Astrocyte (in vitro differentiated cells and primary cell): ENCODE data around the gene SRPK1. TPM values are rescaled to one million over a fixed set of nuclear protein-coding genes. Genes with fewer than 3 reads are reported as not detected.
A peak's percentile ranks its signal among the peaks of the same experiment; 100 is the strongest.

ENCODE experiments used
- DNase-seq: peaks from one replicate; pipeline ENCODE4 v3.0.0-alpha.2; 2010; ENCODE audit warnings: low read depth
- FAIRE-seq: peaks from 2 replicates; lab custom pipeline; 2011; peaks lifted over from hg19 to GRCh38; lab: Jason Lieb, UNC
- H2AFZ ChIP-seq: 2 replicates; pipeline ENCODE4 v1.6.0; 2012; ENCODE audit warnings: low read depth, low read length, inconsistent platforms
- H3K27ac ChIP-seq: 2 replicates; pipeline ENCODE4 v1.5.1; 2011; ENCODE audit warnings: low read depth, low read length, inconsistent platforms
- H3K27me3 ChIP-seq: 2 replicates; pipeline ENCODE4 v1.6.0; 2011; ENCODE audit warnings: low read length, inconsistent platforms; ENCODE audit not compliant: insufficient read depth
- H3K36me3 ChIP-seq: 2 replicates; pipeline ENCODE4 v1.5.1; 2011; ENCODE audit warnings: low read length, inconsistent platforms; ENCODE audit not compliant: insufficient read depth
- H3K4me1 ChIP-seq: 2 replicates; pipeline ENCODE4 v1.5.1; 2011; ENCODE audit warnings: low read length, inconsistent platforms; ENCODE audit not compliant: insufficient read depth
- H3K4me2 ChIP-seq: 2 replicates; pipeline ENCODE4 v1.6.0; 2012; ENCODE audit warnings: low read length, inconsistent platforms
- H3K4me3 ChIP-seq: 2 replicates; pipeline ENCODE4 v1.5.1; 2011; ENCODE audit warnings: low read depth, mild to moderate bottlenecking, low read length, inconsistent platforms; ENCODE audit not compliant: insufficient read depth
- H3K79me2 ChIP-seq: 2 replicates; pipeline ENCODE4 v1.6.0; 2012; ENCODE audit warnings: mild to moderate bottlenecking, low read length, inconsistent platforms; ENCODE audit not compliant: insufficient read depth
- H3K9ac ChIP-seq: 2 replicates; pipeline ENCODE4 v1.6.0; 2012; ENCODE audit warnings: mild to moderate bottlenecking, low read length, inconsistent platforms
- H3K9me3 ChIP-seq: 2 replicates; pipeline ENCODE4 v1.5.1; 2012; ENCODE audit warnings: low read depth, mild to moderate bottlenecking, low read length, inconsistent platforms; ENCODE audit not compliant: insufficient read depth
- H4K20me1 ChIP-seq: 2 replicates; pipeline ENCODE4 v1.6.0; 2012; ENCODE audit warnings: low read length, inconsistent platforms; ENCODE audit not compliant: insufficient read depth
- H3K27ac Mint-ChIP-seq: one replicate; pipeline ENCODE4 v1.8.0; 2021; ENCODE audit warnings: mild to moderate bottlenecking, mixed read lengths; ENCODE audit not compliant: unreplicated experiment
- H3K27me3 Mint-ChIP-seq: one replicate; pipeline ENCODE4 v1.8.0; 2021; ENCODE audit warnings: low read depth, mixed read lengths; ENCODE audit not compliant: unreplicated experiment
- H3K36me3 Mint-ChIP-seq: one replicate; pipeline ENCODE4 v1.8.0; 2021; ENCODE audit warnings: low read depth, mixed read lengths; ENCODE audit not compliant: unreplicated experiment
- H3K4me1 Mint-ChIP-seq: one replicate; pipeline ENCODE4 v1.8.0; 2021; ENCODE audit warnings: low read depth, mixed read lengths; ENCODE audit not compliant: unreplicated experiment
- H3K4me3 Mint-ChIP-seq: one replicate; pipeline ENCODE4 v1.8.0; 2021; ENCODE audit warnings: mild to moderate bottlenecking, moderate library complexity, mixed read lengths; ENCODE audit not compliant: unreplicated experiment
- H3K9me3 Mint-ChIP-seq: one replicate; pipeline ENCODE4 v1.8.0; 2021; ENCODE audit warnings: mild to moderate bottlenecking, mixed read lengths; ENCODE audit not compliant: unreplicated experiment
- EZH2 ChIP-seq: IDR thresholded peaks from 2 replicates; pipeline ENCODE4 v1.6.1; 2012; ENCODE audit warnings: mild to moderate bottlenecking, low read length, inconsistent platforms; ENCODE audit not compliant: insufficient read depth
- total RNA-seq: library from RNA; stranded (reverse); gene quantifications from 2 replicates; pipeline ENCODE4 v1.2.1, GENCODE V29; 2021
- TF ChIP-seq, protein P1 (sequence below): IDR thresholded peaks from 2 replicates; pipeline ENCODE4 v1.5.1; 2011; ENCODE audit warnings: low read depth, mild to moderate bottlenecking, inconsistent platforms, low read length, moderate library complexity; ENCODE audit not compliant: insufficient read depth

SRPK1 gene
- total RNA-seq, 1 donor from 2014 or later = 58.6 TPM

DNA sequence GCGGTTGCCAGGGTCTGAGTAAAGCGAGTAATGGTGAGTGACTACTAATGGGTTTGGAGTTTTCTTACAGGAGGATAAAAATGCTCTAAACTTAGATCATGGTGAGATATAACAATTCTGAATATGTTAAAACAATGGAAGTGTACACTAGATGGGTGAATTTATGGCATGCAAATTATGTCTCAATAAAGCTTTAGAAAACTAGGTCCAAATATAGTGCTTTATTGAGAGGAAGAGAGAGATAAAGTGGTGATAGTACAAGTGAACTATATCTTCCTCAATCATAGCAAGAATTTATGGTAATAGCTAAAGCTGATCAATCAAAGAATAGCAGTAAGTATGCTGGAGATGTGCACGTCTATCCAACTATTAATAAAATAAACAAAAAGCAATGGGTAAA is 23.9 kb downstream of the SRPK1 start:
- Histone ChIP-seq H3K27me3 (no peaks in the 10 kb centered on the region), H4K20me1 (peaks cover 70% of the 10 kb centered on the region), H3K36me3 (no peaks in the 10 kb centered on the region), H3K79me2 (peaks cover 98% of the 10 kb centered on the region), H2AFZ (no peak overlapping the region), H3K4me1 (no peaks in the 10 kb centered on the region), H3K4me3 (no peak overlapping the region), H3K9ac (no peak overlapping the region), H3K27ac (no peak overlapping the region), H3K4me2 (no peak overlapping the region), H3K9me3 (no peaks in the 10 kb centered on the region)
- no peak for FAIRE-seq
- DNase-seq = no peak
- Mint-ChIP-seq H3K27ac (no peak overlapping the region), H3K4me3 (no peak overlapping the region), H3K36me3 (peaks cover 17% of the 10 kb centered on the region), H3K27me3 (no peaks in the 10 kb centered on the region), H3K9me3 (no peaks in the 10 kb centered on the region), H3K4me1 (peaks cover 30% of the 10 kb centered on the region)
- TF ChIP-seq, protein P1, sequence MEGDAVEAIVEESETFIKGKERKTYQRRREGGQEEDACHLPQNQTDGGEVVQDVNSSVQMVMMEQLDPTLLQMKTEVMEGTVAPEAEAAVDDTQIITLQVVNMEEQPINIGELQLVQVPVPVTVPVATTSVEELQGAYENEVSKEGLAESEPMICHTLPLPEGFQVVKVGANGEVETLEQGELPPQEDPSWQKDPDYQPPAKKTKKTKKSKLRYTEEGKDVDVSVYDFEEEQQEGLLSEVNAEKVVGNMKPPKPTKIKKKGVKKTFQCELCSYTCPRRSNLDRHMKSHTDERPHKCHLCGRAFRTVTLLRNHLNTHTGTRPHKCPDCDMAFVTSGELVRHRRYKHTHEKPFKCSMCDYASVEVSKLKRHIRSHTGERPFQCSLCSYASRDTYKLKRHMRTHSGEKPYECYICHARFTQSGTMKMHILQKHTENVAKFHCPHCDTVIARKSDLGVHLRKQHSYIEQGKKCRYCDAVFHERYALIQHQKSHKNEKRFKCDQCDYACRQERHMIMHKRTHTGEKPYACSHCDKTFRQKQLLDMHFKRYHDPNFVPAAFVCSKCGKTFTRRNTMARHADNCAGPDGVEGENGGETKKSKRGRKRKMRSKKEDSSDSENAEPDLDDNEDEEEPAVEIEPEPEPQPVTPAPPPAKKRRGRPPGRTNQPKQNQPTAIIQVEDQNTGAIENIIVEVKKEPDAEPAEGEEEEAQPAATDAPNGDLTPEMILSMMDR = no peak

DNA sequence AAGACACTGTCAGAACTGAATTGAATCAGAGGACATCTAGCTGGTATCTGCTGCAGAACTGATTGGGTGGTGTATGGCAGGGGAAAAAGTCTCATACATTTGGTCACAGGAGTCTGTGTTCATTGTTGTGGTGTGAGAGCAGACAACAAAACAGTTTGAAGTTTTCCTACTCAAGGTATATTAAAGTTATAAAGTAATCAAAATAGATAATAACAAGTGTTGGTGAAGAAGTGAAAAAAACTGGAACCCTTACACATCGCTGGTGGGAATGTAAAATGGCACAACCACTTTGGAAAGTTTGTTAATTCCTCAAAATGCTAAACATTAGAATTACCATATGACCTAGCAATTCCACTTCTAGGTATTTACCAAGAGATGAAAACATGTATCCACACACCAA is 24.7 kb downstream of the SRPK1 start:
- no peak overlapping the region for H2AFZ ChIP-seq
- no peak overlapping the region for H3K9ac ChIP-seq
- no peaks in the 10 kb centered on the region for H3K27me3 ChIP-seq
- H3K9me3 ChIP-seq = no peaks in the 10 kb centered on the region
- no peaks in the 10 kb centered on the region for H3K4me1 ChIP-seq
- no peak for FAIRE-seq
- DNase-seq = no peak
- H3K4me3 ChIP-seq = no peak overlapping the region
- H3K27me3 Mint-ChIP-seq = no peaks in the 10 kb centered on the region
- peaks cover 30% of the 10 kb centered on the region for H3K4me1 Mint-ChIP-seq
- H4K20me1 ChIP-seq = peaks cover 64% of the 10 kb centered on the region
- H3K27ac ChIP-seq = peak overlapping the region; percentile 1
- peaks cover 98% of the 10 kb centered on the region for H3K79me2 ChIP-seq
- peaks cover 17% of the 10 kb centered on the region for H3K36me3 Mint-ChIP-seq
- H3K4me2 ChIP-seq = no peak overlapping the region
- no peaks in the 10 kb centered on the region for H3K9me3 Mint-ChIP-seq
- H3K4me3 Mint-ChIP-seq = no peak overlapping the region
- TF ChIP-seq, protein P1 = no peak
- no peak for TF ChIP-seq EZH2
- H3K27ac Mint-ChIP-seq = peak overlapping the region; percentile 56
- no peaks in the 10 kb centered on the region for H3K36me3 ChIP-seq

DNA sequence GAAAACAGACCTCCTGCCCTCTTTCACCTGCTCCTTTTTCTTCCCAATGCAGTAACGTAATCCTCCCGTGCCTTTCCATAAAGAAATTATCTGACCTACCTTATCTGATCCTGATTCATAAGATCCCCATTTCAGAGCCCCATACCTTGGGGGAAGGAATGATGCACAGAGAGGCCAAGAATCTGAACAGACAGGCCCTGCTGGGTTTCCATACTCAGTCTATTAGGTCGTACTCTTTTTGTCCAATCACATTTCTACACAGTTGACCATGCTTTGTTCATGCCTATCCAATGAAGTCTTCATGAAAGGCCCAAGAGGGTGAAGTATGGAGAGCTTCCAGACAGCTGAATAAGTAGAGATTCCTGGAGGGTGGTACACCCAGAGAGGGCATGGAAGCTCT is 25.3 kb downstream of the SRPK1 start:
- no peaks in the 10 kb centered on the region for H3K27me3 Mint-ChIP-seq
- Histone ChIP-seq H3K79me2 (peaks cover 98% of the 10 kb centered on the region), H3K4me3 (no peak overlapping the region), H4K20me1 (peaks cover 60% of the 10 kb centered on the region), H3K4me1 (no peaks in the 10 kb centered on the region), H3K36me3 (no peaks in the 10 kb centered on the region), H3K9ac (no peak overlapping the region), H3K9me3 (no peaks in the 10 kb centered on the region), H3K27ac (peak overlapping the region; percentile 1), H3K4me2 (no peak overlapping the region), H3K27me3 (no peaks in the 10 kb centered on the region), H2AFZ (no peak overlapping the region)
- H3K9me3 Mint-ChIP-seq = no peaks in the 10 kb centered on the region
- H3K4me1 Mint-ChIP-seq = peaks cover 30% of the 10 kb centered on the region
- H3K36me3 Mint-ChIP-seq = peaks cover 17% of the 10 kb centered on the region
- H3K27ac Mint-ChIP-seq = peak overlapping the region; percentile 92
- TF ChIP-seq EZH2 = no peak
- TF ChIP-seq, protein P1 = no peak
- peak overlapping the region; percentile 17 for H3K4me3 Mint-ChIP-seq
- peak; percentile 5 for DNase-seq
- no peak for FAIRE-seq
